ENCODE results near the gene UFD1. TPM values are rescaled to one million over a fixed set of nuclear protein-coding genes. Genes with fewer than 3 reads are reported as not detected.

UFD1 gene
- total RNA-seq, 2 experiments from 2014 or later = 65.0 to 78.0 TPM

DNA sequence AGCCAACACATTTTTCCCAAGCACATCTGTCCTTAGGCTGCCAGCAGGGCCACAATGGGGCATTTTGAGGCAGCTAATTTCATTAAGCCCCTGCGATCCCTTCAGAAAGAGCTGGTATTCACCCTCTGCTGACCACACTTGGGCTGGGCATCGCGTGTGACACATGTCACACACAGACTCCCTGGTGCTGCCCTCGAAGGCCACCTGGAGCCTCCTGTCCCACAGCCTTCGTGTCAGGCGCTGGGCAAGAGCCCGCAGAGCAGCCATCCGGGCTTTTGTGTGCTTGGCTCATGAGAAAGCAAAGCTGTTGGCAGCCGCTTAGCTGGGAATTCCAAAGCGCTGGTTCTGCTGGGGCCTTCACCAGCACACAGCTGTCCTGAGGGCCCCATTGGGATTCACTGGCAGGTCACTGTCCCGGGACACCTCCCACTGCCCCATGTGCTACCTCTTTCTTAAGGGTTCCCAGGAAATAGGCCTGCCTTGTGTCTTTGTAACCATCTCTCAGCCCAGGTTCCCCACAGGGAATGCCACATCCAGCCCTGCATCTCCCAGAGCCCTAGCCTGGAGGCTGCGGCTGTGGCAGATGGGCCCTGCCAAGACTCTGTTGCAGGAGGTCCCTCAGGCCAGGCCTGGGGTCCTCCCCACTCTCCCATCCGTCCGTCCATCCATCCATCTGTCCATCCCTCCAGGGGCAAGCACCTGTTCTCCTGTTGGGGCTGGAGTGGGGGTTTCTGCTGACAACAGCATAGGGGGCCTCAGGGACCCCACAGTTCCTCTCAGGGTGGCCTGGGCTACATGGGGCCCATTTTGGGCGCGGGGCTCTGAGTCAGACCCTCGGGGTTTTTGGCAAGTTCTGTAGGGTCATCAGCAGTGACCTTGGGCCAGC lies 40.3 kb upstream of the UFD1 start:
- CTCF ChIA-PET = interaction anchor here (1.1 to 1.3 kb wide), 3 partner anchors 11 to 110 kb away, joined by 3 read pairs; no protein-coding TSS in a partner anchor
- no peak overlapping the region for H3K27ac Mint-ChIP-seq
- peaks cover 9% of the 10 kb centered on the region for H3K27me3 Mint-ChIP-seq
- H3K4me1 Mint-ChIP-seq (ENCODE audit: low read depth) = peaks cover 5% of the 10 kb centered on the region
- intact Hi-C loops (cut with micrococcal nuclease) = no loop called here
- no peaks in the 10 kb centered on the region for H3K9me3 Mint-ChIP-seq
- POLR2A ChIA-PET = no interaction called here
- H3K4me3 Mint-ChIP-seq = no peak overlapping the region
- DNase-seq (no peak), ATAC-seq (no peak)
- peaks cover 39% of the 10 kb centered on the region for H3K36me3 Mint-ChIP-seq (ENCODE audit: low read depth)
- TF ChIP-seq, protein P1, sequence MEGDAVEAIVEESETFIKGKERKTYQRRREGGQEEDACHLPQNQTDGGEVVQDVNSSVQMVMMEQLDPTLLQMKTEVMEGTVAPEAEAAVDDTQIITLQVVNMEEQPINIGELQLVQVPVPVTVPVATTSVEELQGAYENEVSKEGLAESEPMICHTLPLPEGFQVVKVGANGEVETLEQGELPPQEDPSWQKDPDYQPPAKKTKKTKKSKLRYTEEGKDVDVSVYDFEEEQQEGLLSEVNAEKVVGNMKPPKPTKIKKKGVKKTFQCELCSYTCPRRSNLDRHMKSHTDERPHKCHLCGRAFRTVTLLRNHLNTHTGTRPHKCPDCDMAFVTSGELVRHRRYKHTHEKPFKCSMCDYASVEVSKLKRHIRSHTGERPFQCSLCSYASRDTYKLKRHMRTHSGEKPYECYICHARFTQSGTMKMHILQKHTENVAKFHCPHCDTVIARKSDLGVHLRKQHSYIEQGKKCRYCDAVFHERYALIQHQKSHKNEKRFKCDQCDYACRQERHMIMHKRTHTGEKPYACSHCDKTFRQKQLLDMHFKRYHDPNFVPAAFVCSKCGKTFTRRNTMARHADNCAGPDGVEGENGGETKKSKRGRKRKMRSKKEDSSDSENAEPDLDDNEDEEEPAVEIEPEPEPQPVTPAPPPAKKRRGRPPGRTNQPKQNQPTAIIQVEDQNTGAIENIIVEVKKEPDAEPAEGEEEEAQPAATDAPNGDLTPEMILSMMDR (IDR thresholded peaks at IDR 0.05) = no peak

DNA sequence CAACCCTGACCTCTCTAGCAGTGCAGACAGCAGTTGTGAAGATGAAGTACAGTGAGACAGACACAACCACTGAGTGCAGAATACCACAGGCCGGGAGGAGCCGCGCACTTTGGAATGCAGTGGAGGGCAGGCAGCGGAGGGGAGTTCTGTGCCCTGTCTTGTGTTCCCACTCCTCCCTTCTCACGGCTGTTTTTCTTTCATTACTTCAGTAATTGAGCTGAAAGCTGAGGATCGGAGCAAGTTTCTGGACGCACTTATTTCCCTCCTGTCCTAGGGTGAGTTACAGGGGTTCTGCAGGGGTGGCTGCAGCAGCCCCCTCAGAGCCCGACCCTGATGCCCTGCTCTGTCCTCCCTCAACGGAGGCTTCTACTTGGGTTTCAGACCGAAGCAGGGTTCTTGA lies 39.6 kb upstream of the UFD1 start:
- Mint-ChIP-seq H3K36me3 (ENCODE audit: low read depth) (peaks cover 44% of the 10 kb centered on the region), H3K27ac (no peak overlapping the region), H3K4me1 (ENCODE audit: low read depth) (peaks cover 1% of the 10 kb centered on the region), H3K9me3 (no peaks in the 10 kb centered on the region), H3K27me3 (peaks cover 5% of the 10 kb centered on the region), H3K4me3 (no peak overlapping the region)
- TF ChIP-seq, protein P1 (IDR thresholded peaks at IDR 0.05) = no peak
- ATAC-seq = no peak
- CTCF ChIA-PET = interaction anchor here (1.1 to 1.3 kb wide), 3 partner anchors 12 to 111 kb away, joined by 3 read pairs; no protein-coding TSS in a partner anchor
- intact Hi-C loops (cut with micrococcal nuclease) = no loop called here
- POLR2A ChIA-PET = no interaction called here
- no peak for DNase-seq

DNA sequence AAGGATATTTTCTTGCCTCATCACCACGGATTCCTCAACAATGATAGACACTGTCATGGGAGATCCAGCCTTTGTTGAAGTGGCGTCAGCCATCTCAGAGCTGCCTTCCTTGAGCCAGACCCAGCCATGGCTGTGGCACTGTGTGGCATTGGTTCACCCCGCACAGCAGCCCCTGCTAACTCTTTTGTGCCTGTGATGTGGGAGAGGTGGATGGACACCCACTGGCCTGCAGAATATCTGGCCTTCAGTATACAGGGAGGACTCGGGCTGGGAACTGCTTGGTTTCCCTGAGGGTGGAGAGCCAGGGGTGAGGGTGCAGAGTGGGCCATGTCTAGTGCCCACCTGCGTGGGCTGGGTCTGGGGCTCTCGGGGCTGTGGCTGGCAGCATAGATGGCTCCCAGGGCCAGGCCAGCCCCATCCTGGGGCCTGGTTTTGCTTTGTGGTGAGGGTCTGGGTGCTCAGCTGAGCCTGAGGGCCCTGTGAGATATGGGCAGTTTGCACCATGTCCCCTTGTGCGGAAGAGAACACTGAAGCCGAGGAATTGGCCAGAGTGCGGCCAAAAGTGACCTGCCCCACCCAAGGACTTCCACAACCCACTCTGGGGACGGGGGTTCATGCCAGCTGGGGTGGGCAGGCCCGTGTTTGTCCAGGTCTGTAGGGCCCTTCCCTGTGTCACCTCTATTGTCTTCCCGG lies 39.1 kb upstream of the UFD1 start:
- Mint-ChIP-seq H3K9me3 (no peaks in the 10 kb centered on the region), H3K27me3 (peaks cover 3% of the 10 kb centered on the region), H3K27ac (no peak overlapping the region), H3K4me3 (no peak overlapping the region), H3K36me3 (ENCODE audit: low read depth) (peaks cover 50% of the 10 kb centered on the region), H3K4me1 (ENCODE audit: low read depth) (no peaks in the 10 kb centered on the region)
- no peak for DNase-seq
- POLR2A ChIA-PET = interaction anchor here (0.6 kb wide), 1 partner anchor 18 kb away, joined by 3 read pairs; no protein-coding TSS in a partner anchor
- intact Hi-C loops (cut with micrococcal nuclease) = no loop called here
- TF ChIP-seq, protein P1 (IDR thresholded peaks at IDR 0.05) = no peak
- ATAC-seq = no peak
- CTCF ChIA-PET = interaction anchor here (1.1 to 1.3 kb wide), 2 partner anchors 44 to 112 kb away, joined by 3 read pairs; no protein-coding TSS in a partner anchor

DNA sequence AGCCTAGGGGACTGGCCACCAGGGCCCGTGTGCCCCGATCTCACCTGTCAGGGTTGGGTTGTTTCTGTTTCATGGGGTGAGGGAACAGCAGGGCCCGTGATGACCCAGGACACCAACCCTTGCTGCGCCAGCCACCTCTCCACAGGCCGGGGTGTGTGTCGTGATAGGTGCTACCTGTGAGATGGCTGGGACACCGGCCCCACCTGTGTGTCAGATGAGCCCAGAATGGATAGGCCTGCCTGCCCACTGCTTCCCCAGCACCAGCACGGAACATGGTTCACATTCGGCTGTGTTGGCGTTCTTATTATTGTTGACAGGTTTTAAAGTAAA lies 38.1 kb upstream of the UFD1 start:
- H3K36me3 Mint-ChIP-seq (ENCODE audit: low read depth) = peaks cover 59% of the 10 kb centered on the region
- no peak for ATAC-seq
- no peaks in the 10 kb centered on the region for H3K4me1 Mint-ChIP-seq (ENCODE audit: low read depth)
- ChIA-PET CTCF (interaction anchor here (1.4 kb wide), 1 partner anchor 113 kb away, joined by 5 read pairs; no protein-coding TSS in a partner anchor), POLR2A (no interaction called here)
- no peaks in the 10 kb centered on the region for H3K27me3 Mint-ChIP-seq
- intact Hi-C loops (cut with micrococcal nuclease) = no loop called here
- DNase-seq = no peak
- peaks cover 4% of the 10 kb centered on the region for H3K9me3 Mint-ChIP-seq
- TF ChIP-seq, protein P1 (IDR thresholded peaks at IDR 0.05) = no peak
- no peak overlapping the region for H3K4me3 Mint-ChIP-seq
- no peak overlapping the region for H3K27ac Mint-ChIP-seq

Data from activated CD8-positive, alpha-beta T cell treated with anti-CD3 and anti-CD28 coated beads for 36 hours (primary cell).